DMS 273 (cell line): ENCODE measurements around the gene ZNF879.

Source experiments
- DNase-seq: peaks from one replicate; lab custom pipeline; 2025; ENCODE audit not compliant: unreplicated experiment; lab: John Stamatoyannopoulos, UW

The ZNF879 gene

GRCh38 chr5:179006564-179006963 is 17.0 kb upstream of the ZNF879 start:
- peak; percentile 18 for DNase-seq

- DNase-seq: no peak
Observed at GRCh38 chr5:179008667-179009066, 14.9 kb upstream of the ZNF879 start.

GRCh38 chr5:179033004-179033580 is 9.5 kb downstream of the ZNF879 start:
- DNase-seq: no peak

- no peak for DNase-seq
Observed at GRCh38 chr5:179044765-179045164, 21.2 kb downstream of the ZNF879 start.

GRCh38 chr5:179051784-179052183 is 28.2 kb downstream of the ZNF879 start:
- no peak for DNase-seq

- DNase-seq: no peak
Observed at GRCh38 chr5:179054036-179054785, 30.6 kb downstream of the ZNF879 start.

GRCh38 chr5:179054876-179055275 is 31.3 kb downstream of the ZNF879 start:
- DNase-seq: no peak

GRCh38 chr5:179055436-179055835 is 31.8 kb downstream of the ZNF879 start:
- no peak for DNase-seq

GRCh38 chr5:179055841-179056240 is 32.2 kb downstream of the ZNF879 start:
- DNase-seq: no peak

GRCh38 chr5:179060116-179061008 is 36.8 kb downstream of the ZNF879 start, which contains the start of gene ZNF354C:
Gene ZNF354C (plus strand): TSS chr5:179060373. CDS start chr5:179062069, 1,696 bp downstream.
- DNase-seq: peak; percentile 98

GRCh38 chr5:179061025-179061424 is 37.4 kb downstream of the ZNF879 start:
- no peak for DNase-seq

- no peak for DNase-seq
Observed at GRCh38 chr5:179065703-179066102, 42.1 kb downstream of the ZNF879 start.

GRCh38 chr5:179079165-179079987 is 55.8 kb downstream of the ZNF879 start:
- no peak for DNase-seq

GRCh38 chr5:179080724-179081123 is 57.1 kb downstream of the ZNF879 start:
- DNase-seq: no peak
